ENCODE data around the gene TREX2. TPM values are rescaled to one million over a fixed set of nuclear protein-coding genes. Genes with fewer than 3 reads are reported as not detected.
A peak's percentile ranks its signal among the peaks of the same experiment; 100 is the strongest.

Gene TREX2
- total and polyA plus RNA-seq, 7 donors, result 0.10 to 0.56 (median 0.27) TPM; not detected in 2

DNA sequence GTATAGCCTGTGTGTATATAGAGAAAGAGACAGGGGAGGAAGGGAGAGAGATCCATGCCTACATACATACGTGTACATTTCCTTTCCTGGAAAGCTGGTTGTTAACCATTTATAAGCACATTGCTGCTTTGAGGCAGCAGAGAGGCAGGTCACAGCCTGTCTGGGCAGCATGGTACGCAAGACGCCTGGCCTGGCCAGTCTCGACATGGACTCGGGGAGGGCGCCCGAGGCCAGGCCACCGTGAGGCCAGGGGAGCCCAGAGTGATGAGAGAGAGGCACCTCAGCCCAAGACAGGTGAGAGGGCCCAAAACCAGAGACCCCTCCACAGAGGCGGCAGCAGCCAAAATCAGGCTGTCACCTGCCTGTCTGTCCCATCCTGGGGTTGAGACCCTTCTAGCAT is 3.9 kb downstream of the TREX2 start:
- ATAC-seq (no peak), DNase-seq (no peak)
- intact Hi-C loops (cut with DNase I), result no loop called here
- Histone ChIP-seq H3K36me3 (ENCODE audit: insufficient read depth in 1 of 2, low read depth in 1 of 2) (no peaks in the 10 kb centered on the region), H3K27ac (no peak overlapping the region), H3K27me3 (ENCODE audit: insufficient read depth in 3 of 3, low read length in 2 of 3) (peaks cover 0 to 13% (median 0%) of the 10 kb centered on the region in 3 donors), H3K9me3 (no peaks in the 10 kb centered on the region), H3K4me1 (no peaks in the 10 kb centered on the region), H3K4me3 (no peak overlapping the region)
- TF ChIP-seq, protein P1, sequence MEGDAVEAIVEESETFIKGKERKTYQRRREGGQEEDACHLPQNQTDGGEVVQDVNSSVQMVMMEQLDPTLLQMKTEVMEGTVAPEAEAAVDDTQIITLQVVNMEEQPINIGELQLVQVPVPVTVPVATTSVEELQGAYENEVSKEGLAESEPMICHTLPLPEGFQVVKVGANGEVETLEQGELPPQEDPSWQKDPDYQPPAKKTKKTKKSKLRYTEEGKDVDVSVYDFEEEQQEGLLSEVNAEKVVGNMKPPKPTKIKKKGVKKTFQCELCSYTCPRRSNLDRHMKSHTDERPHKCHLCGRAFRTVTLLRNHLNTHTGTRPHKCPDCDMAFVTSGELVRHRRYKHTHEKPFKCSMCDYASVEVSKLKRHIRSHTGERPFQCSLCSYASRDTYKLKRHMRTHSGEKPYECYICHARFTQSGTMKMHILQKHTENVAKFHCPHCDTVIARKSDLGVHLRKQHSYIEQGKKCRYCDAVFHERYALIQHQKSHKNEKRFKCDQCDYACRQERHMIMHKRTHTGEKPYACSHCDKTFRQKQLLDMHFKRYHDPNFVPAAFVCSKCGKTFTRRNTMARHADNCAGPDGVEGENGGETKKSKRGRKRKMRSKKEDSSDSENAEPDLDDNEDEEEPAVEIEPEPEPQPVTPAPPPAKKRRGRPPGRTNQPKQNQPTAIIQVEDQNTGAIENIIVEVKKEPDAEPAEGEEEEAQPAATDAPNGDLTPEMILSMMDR (IDR thresholded peaks at IDR 0.05), result no peak
- 75 to 88% (median 84%) methylated on average over 3 to 9 of the region's 9 CpGs for WGBS, 3 donors

- intact Hi-C loops (cut with DNase I), result no loop called here
- Histone ChIP-seq H3K36me3 (ENCODE audit: insufficient read depth in 1 of 2, low read depth in 1 of 2) (no peaks in the 10 kb centered on the region), H3K9me3 (no peaks in the 10 kb centered on the region), H3K27ac (no peak overlapping the region), H3K4me3 (no peak overlapping the region), H3K27me3 (ENCODE audit: insufficient read depth in 3 of 3, low read length in 2 of 3) (peaks cover 0 to 13% (median 0%) of the 10 kb centered on the region in 3 donors), H3K4me1 (no peaks in the 10 kb centered on the region)
- DNase-seq, result no peak
- TF ChIP-seq, protein P1 (IDR thresholded peaks at IDR 0.05), result no peak
- ATAC-seq, result no peak
- 51 to 64% (median 59%) methylated on average over 7 of the region's 7 CpGs for WGBS, 3 donors
These were observed 4.6 kb downstream of the TREX2 start for GRCh38 chrX:153441296-153441695.

- intact Hi-C loops (cut with DNase I), result no loop called here
- no peak for DNase-seq
- H3K27me3 ChIP-seq (ENCODE audit: insufficient read depth in 3 of 3, low read length in 2 of 3), result peaks cover 0 to 13% (median 0%) of the 10 kb centered on the region in 3 donors
- no peaks in the 10 kb centered on the region for H3K4me1 ChIP-seq
- no peak overlapping the region for H3K4me3 ChIP-seq
- WGBS, 3 donors, result 67 to 69% (median 68%) methylated on average over 13 of the region's 13 CpGs
- H3K36me3 ChIP-seq (ENCODE audit: insufficient read depth in 1 of 2, low read depth in 1 of 2), result no peaks in the 10 kb centered on the region
- TF ChIP-seq, protein P1 (IDR thresholded peaks at IDR 0.05), result no peak
- H3K27ac ChIP-seq, result no peak overlapping the region
- H3K9me3 ChIP-seq, result no peaks in the 10 kb centered on the region
- no peak for ATAC-seq
These were observed 5.2 kb downstream of the TREX2 start for GRCh38 chrX:153440556-153441135.

DNA sequence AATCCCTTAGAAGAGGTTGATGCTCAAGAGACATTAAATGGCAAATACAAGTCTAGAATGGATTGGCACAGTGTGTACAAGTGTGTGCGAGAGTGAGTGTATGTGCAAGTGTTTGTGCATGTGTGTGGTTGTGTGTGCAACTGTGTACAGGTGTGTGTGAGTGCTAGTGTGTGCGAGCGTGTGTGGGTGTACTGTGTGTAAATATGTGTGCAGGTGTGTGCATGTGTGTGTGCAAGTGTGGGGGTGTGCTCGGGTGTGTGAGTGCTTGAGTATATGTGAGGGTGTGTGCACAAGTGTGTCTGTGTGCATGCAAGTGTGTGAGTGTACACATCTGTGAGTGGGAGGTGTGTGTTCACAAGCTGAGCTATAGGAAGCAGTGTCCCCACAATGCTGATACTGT is 5.9 kb downstream of the TREX2 start:
- H3K27ac ChIP-seq, result no peak overlapping the region
- H3K4me1 ChIP-seq, result no peaks in the 10 kb centered on the region
- intact Hi-C loops (cut with DNase I), result no loop called here
- DNase-seq, result no peak
- ATAC-seq, result no peak
- TF ChIP-seq, protein P1 (IDR thresholded peaks at IDR 0.05), result no peak
- H3K9me3 ChIP-seq, result no peaks in the 10 kb centered on the region
- H3K36me3 ChIP-seq (ENCODE audit: insufficient read depth in 1 of 2, low read depth in 1 of 2), result no peaks in the 10 kb centered on the region
- peaks cover 0 to 14% (median 0%) of the 10 kb centered on the region in 3 donors for H3K27me3 ChIP-seq (ENCODE audit: insufficient read depth in 3 of 3, low read length in 2 of 3)
- 89 to 97% (median 95%) methylated on average over 4 of the region's 4 CpGs for WGBS, 3 donors
- H3K4me3 ChIP-seq, result no peak overlapping the region

DNA sequence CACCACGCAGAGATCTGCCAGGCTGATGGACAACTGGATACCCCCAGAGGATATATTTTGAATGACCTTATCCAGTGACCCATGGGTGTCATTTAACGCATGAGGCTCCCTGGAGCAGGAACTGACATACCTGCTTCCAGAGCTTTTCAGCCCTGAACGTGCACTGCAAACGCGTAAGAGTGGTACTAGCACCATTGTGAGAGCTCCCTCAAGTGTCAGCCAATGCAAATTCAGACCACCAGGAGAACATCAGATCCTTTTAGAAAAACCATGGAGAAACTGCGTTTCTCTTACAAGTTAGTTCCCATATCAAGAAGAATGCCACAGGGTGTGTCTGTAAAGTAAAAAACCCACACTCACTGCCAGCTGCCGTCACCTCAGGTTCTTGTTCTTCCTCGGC is 7.3 kb downstream of the TREX2 start:
- Histone ChIP-seq H3K36me3 (ENCODE audit: insufficient read depth in 1 of 2, low read depth in 1 of 2) (no peaks in the 10 kb centered on the region), H3K4me1 (no peaks in the 10 kb centered on the region), H3K4me3 (no peak overlapping the region), H3K27ac (no peak overlapping the region), H3K27me3 (ENCODE audit: insufficient read depth in 3 of 3, low read length in 2 of 3) (peaks cover 0 to 24% (median 0%) of the 10 kb centered on the region in 3 donors), H3K9me3 (no peaks in the 10 kb centered on the region)
- TF ChIP-seq, protein P1 (IDR thresholded peaks at IDR 0.05), result peak; percentile 20
- ATAC-seq (no peak), DNase-seq (no peak)
- 27 to 54% (median 28%) methylated on average over 8 of the region's 8 CpGs for WGBS, 3 donors
- intact Hi-C loops (cut with DNase I), result no loop called here

Data from psoas muscle (tissue), 8 donors.